A673 (cell line): ENCODE results near the gene UBE2D2.

Source experiments
- EZH2 ChIP-seq: fragments of 200-600 bp; sonication (generic); IDR thresholded peaks from 2 replicates; pipeline ENCODE4 v1.6.1; 2017; ENCODE audit warnings: borderline replicate concordance, low read depth, mild to moderate bottlenecking, mixed read lengths, antibody characterized with exemption, low read length; ENCODE audit not compliant: poor library complexity, severe bottlenecking
- TF ChIP-seq, protein P1 (sequence below): fragments of 300-800, 200-600 bp; sonication (generic); conservative IDR thresholded peaks from 2 replicates; pipeline ENCODE4 v1.5.1; 2017; ENCODE audit warnings: low read depth, mild to moderate bottlenecking, antibody characterized with exemption, low read length, moderate library complexity, mixed read lengths

DNA sequence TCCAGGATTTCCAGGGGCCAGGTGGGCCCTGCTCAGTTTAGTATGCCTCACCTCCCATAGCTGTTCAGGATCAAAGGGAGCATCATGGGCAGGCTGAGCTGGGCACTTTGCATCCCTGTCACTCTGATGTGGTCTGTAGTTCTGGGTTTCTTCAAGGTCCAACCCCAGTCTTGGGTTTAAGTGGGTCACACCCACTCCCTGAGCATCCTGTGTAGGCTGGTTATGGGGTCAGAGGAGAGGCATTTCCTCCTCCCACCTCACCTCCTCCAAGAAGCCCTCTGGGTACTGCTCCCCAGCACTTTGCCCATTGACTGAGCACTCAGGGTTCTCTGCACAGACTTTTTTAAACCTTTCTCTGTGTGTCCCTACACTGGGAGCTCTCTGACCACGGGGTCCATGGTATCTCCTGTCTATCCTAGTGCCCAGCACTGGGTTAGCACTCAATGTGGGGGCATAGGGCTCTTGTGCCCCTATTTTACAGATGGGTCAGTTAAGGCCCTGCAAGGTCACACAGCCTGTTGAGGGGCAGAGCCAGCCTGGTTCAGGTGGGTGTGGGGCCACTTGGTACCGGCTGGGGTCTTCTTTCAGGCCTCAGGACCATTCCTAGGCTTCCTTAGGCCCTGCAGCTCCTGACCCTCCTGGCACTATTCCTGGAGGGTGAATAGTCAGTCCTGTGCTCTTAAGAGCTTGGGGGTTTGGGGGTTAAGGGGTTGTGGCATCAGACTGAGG lies 106.0 kb downstream of the UBE2D2 start:
- TF ChIP-seq, protein P1, sequence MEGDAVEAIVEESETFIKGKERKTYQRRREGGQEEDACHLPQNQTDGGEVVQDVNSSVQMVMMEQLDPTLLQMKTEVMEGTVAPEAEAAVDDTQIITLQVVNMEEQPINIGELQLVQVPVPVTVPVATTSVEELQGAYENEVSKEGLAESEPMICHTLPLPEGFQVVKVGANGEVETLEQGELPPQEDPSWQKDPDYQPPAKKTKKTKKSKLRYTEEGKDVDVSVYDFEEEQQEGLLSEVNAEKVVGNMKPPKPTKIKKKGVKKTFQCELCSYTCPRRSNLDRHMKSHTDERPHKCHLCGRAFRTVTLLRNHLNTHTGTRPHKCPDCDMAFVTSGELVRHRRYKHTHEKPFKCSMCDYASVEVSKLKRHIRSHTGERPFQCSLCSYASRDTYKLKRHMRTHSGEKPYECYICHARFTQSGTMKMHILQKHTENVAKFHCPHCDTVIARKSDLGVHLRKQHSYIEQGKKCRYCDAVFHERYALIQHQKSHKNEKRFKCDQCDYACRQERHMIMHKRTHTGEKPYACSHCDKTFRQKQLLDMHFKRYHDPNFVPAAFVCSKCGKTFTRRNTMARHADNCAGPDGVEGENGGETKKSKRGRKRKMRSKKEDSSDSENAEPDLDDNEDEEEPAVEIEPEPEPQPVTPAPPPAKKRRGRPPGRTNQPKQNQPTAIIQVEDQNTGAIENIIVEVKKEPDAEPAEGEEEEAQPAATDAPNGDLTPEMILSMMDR: no peak
- TF ChIP-seq EZH2: no peak
